Spinal cord (tissue), 10 donors: Measurements from ENCODE around the gene MVK. TPM values are rescaled to one million over a fixed set of nuclear protein-coding genes. Genes with fewer than 3 reads are reported as not detected.

Source experiments
- DNase-seq, 6 donors: peaks; one replicate each; pipeline versions ENCODE4 v3.0.0 to v3.0.0-alpha.2; 2013 to 2015; ENCODE audit warnings: low spot score in 6 of 6, low read depth in 4 of 6
- H3K27ac ChIP-seq: one replicate; pipeline ENCODE4 v1.5.1; 2013; ENCODE audit warnings: low read depth, low read length, control low read depth
- H3K27me3 ChIP-seq: one replicate; pipeline ENCODE4 v1.6.1; 2013; ENCODE audit warnings: low read length; ENCODE audit not compliant: control insufficient read depth, insufficient read depth
- H3K36me3 ChIP-seq: one replicate; pipeline ENCODE4 v1.6.1; 2013; ENCODE audit warnings: low read length; ENCODE audit not compliant: control insufficient read depth, insufficient read depth
- H3K4me1 ChIP-seq: one replicate; pipeline ENCODE4 v1.6.1; 2013; ENCODE audit warnings: low read length; ENCODE audit not compliant: control insufficient read depth, insufficient read depth
- H3K4me3 ChIP-seq: one replicate; pipeline ENCODE4 v1.5.1; 2013; ENCODE audit warnings: low read depth, low read length, control low read depth
- H3K9me3 ChIP-seq: one replicate; pipeline ENCODE4 v1.6.1; 2013; ENCODE audit warnings: low read length; ENCODE audit not compliant: control insufficient read depth, insufficient read depth
- WGBS: methylation state at CpG from one replicate; pipeline ENCODE4 v1.1.5; 2013; ENCODE audit warnings: missing lambda C conversion rate; ENCODE audit not compliant: insufficient coverage; 5-methylcytosine and 5-hydroxymethylcytosine counted together
- polyA plus RNA-seq, 2 donors: library from polyadenylated mRNA; unstranded; fragments of 120-200 nt; gene quantifications; one replicate each; pipeline ENCODE4 v1.2.1, GENCODE V29; 2013; ENCODE audit not compliant: insufficient read length in 2 of 2
- total RNA-seq, 2 donors: library from RNA; depleted of rRNA in 1 of 2; stranded (reverse); fragments of 120-200 nt in 1 of 2; fragments of >200 nt in 1 of 2; gene quantifications; one replicate each; pipeline versions ENCODE4 v1.2.3 to v1.2.4, GENCODE V29; 2013 to 2014
- donor health status: healthy.

The MVK gene
- total and polyA plus RNA-seq, 4 donors = 19.4 to 35.8 (median 25.6) TPM

- H3K27me3 ChIP-seq = no peaks in the 10 kb centered on the region
- 42% methylated on average over 2 of the region's 5 CpGs for WGBS
- H3K27ac ChIP-seq = no peak overlapping the region
- DNase-seq = no peak
- no peaks in the 10 kb centered on the region for H3K4me1 ChIP-seq
- no peaks in the 10 kb centered on the region for H3K9me3 ChIP-seq
- H3K4me3 ChIP-seq = no peak overlapping the region
- no peaks in the 10 kb centered on the region for H3K36me3 ChIP-seq
Observed at GRCh38 chr12:109631302-109631701, 57.7 kb downstream of the MVK start.

DNA sequence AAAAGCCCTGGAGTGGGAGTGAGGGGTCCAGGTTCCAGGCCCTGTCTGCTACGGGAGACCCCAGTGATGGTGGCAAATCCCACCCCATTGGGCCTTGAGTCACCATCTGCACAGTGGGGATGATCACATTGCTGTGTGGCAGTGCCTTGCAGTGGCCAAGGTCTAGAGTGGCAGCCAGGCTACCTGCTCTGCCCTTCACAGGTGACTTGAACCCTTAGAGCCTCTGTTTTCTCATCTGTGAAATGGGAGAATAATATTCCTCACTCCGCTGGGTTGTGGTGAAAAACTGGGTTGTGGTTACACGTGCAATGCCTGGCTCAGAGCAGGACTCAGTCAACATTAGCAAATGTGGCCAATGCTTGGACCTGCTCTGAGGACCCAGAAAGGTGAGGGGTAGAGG, 58.2 kb downstream of the MVK start:
- H3K27me3 ChIP-seq = no peaks in the 10 kb centered on the region
- H3K4me1 ChIP-seq = no peaks in the 10 kb centered on the region
- DNase-seq = no peak
- H3K9me3 ChIP-seq = no peaks in the 10 kb centered on the region
- H3K4me3 ChIP-seq = no peak overlapping the region
- H3K27ac ChIP-seq = no peak overlapping the region
- 83% methylated on average over 3 of the region's 3 CpGs for WGBS
- no peaks in the 10 kb centered on the region for H3K36me3 ChIP-seq

GRCh38 chr12:109632342-109632741, 58.7 kb downstream of the MVK start:
- no peak overlapping the region for H3K4me3 ChIP-seq
- H3K4me1 ChIP-seq = no peaks in the 10 kb centered on the region
- no peak for DNase-seq
- H3K36me3 ChIP-seq = no peaks in the 10 kb centered on the region
- H3K27ac ChIP-seq = no peak overlapping the region
- WGBS = 67% methylated on average over 8 of the region's 8 CpGs
- no peaks in the 10 kb centered on the region for H3K27me3 ChIP-seq
- H3K9me3 ChIP-seq = no peaks in the 10 kb centered on the region

GRCh38 chr12:109635717-109636116, 62.1 kb downstream of the MVK start:
- no peak overlapping the region for H3K27ac ChIP-seq
- DNase-seq = no peak
- WGBS = 97% methylated on average over 3 of the region's 3 CpGs

GRCh38 chr12:109637348-109637747, 63.8 kb downstream of the MVK start:
- Histone ChIP-seq H3K36me3 (no peaks in the 10 kb centered on the region), H3K4me3 (no peak overlapping the region), H3K27ac (no peak overlapping the region), H3K9me3 (no peaks in the 10 kb centered on the region), H3K27me3 (no peaks in the 10 kb centered on the region), H3K4me1 (no peaks in the 10 kb centered on the region)
- WGBS = 21% methylated on average over 5 of the region's 6 CpGs
- peak in 2 of 6 donors; percentile 23 to 71 for DNase-seq

More at GRCh38 chr12:109635717-109636116, 62.1 kb downstream of the MVK start:
- Histone ChIP-seq H3K27me3 (no peaks in the 10 kb centered on the region), H3K36me3 (no peaks in the 10 kb centered on the region), H3K9me3 (no peaks in the 10 kb centered on the region), H3K4me1 (no peaks in the 10 kb centered on the region), H3K4me3 (no peak overlapping the region)

DNA sequence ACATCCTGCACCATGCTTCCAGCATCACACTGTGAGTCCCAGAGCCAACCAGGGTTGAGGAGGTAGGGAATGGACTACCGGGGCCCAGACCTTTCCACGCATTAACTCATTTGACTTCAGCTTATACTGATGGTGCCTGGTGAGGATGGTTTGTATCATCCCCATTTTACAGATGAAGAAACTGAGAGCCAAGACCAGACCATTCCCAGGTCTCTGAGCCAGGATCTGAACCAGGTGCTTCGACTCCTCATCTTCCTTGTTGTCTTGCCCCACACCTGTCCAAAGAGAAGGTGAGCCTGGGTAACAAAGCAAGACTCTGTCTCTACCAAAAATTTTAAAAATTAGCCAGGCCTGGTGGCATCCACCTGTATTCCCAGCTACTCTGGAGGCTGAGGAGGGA, 64.4 kb downstream of the MVK start:
- WGBS = 100% methylated on average over 1 of the region's 3 CpGs
- no peaks in the 10 kb centered on the region for H3K9me3 ChIP-seq
- no peaks in the 10 kb centered on the region for H3K27me3 ChIP-seq
- no peaks in the 10 kb centered on the region for H3K36me3 ChIP-seq
- no peak overlapping the region for H3K4me3 ChIP-seq
- no peak overlapping the region for H3K27ac ChIP-seq
- no peak for DNase-seq
- no peaks in the 10 kb centered on the region for H3K4me1 ChIP-seq

GRCh38 chr12:109638735-109639134, 65.1 kb downstream of the MVK start:
- no peaks in the 10 kb centered on the region for H3K4me1 ChIP-seq
- H3K36me3 ChIP-seq = no peaks in the 10 kb centered on the region
- H3K27me3 ChIP-seq = no peaks in the 10 kb centered on the region
- H3K4me3 ChIP-seq = no peak overlapping the region
- 89% methylated on average over 1 of the region's 4 CpGs for WGBS
- no peak for DNase-seq
- H3K27ac ChIP-seq = no peak overlapping the region
- H3K9me3 ChIP-seq = no peaks in the 10 kb centered on the region

DNA sequence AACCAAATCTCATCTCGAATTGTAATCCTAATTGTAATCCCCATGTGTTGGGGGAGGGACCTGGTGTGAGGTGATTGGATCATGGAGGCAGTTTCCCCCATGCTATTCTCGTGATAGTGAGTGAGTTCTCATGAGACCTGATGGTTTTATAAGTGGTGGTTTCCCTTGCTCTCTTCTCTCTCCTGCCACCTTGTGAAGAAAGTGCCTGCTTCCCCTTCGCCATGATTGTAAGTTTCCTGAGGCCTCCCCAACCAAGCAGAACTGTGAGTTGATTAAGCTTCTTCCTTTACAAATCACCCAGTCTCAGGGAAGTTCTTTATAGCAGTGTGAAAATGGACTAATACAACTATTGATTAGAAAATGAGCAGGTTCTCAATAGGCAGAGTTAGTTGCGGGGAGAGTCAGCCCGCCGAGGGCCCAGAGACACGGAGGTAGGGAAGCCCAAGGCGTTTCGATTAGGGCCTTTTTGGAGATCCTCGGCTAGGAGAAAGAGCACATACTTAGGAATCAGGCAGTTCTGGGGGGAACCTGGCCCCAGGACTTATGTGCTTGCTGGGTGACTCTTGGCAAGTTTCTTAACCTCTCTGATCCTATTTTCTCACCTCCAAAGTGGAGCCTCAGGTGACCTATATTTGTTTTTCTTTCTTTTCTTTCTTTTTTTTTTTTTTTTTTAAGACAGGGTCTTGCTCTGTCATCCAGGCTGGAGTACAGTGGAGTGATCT, 65.7 kb downstream of the MVK start:
- no peak for DNase-seq
- Histone ChIP-seq H3K36me3 (no peaks in the 10 kb centered on the region), H3K27ac (no peak overlapping the region), H3K4me3 (no peak overlapping the region), H3K9me3 (no peaks in the 10 kb centered on the region), H3K4me1 (no peaks in the 10 kb centered on the region), H3K27me3 (peaks cover 2% of the 10 kb centered on the region)
- WGBS = 82% methylated on average over 7 of the region's 10 CpGs

GRCh38 chr12:109640961-109641360, 67.4 kb downstream of the MVK start:
- H3K27ac ChIP-seq = no peak overlapping the region
- H3K27me3 ChIP-seq = peaks cover 5% of the 10 kb centered on the region
- 58% methylated on average over 3 of the region's 3 CpGs for WGBS

DNA sequence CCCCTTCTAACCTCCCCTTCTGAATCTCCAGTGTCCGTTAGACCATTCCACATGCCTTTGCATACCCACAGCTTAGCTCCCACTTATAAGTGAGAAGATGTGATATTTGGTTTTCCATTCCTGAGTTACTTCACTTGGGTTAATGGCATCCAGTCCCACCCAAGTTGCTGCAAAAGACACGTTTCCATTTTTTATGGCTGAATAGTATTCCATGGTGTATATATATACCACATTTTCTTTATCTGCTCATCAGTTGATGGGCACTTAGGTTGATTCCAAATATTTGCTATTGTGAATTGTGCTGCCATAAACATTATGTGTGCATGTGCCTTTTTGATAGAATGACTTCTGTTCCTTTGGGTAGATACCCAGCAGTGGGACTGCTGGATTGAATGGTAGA, 67.8 kb downstream of the MVK start:
- H3K9me3 ChIP-seq = no peaks in the 10 kb centered on the region
- H3K4me3 ChIP-seq = no peak overlapping the region
- no peaks in the 10 kb centered on the region for H3K36me3 ChIP-seq
- no peaks in the 10 kb centered on the region for H3K4me1 ChIP-seq
- DNase-seq = no peak
- H3K27me3 ChIP-seq = peaks cover 7% of the 10 kb centered on the region
- no peak overlapping the region for H3K27ac ChIP-seq
- WGBS = no CpG with 5 or more reads among the region's 2 CpGs

More at GRCh38 chr12:109640961-109641360, 67.4 kb downstream of the MVK start:
- no peak for DNase-seq
- no peak overlapping the region for H3K4me3 ChIP-seq
- H3K4me1 ChIP-seq = no peaks in the 10 kb centered on the region
- no peaks in the 10 kb centered on the region for H3K9me3 ChIP-seq
- no peaks in the 10 kb centered on the region for H3K36me3 ChIP-seq
